Stimulated activated CD8-positive, alpha-beta memory T cell treated with anti-CD3 and anti-CD28 coated beads, Interleukin-12 subunit alpha, Interleukin-12 subunit beta, amount 100 ng/mL, for 24 hours (primary cell): ENCODE data around the gene GBP7.

Experiments used
- DNase-seq: peaks from one replicate; pipeline ENCODE4 v3.0.0-alpha.2; 2020; ENCODE audit errors: extremely low read depth

GBP7 gene

DNA sequence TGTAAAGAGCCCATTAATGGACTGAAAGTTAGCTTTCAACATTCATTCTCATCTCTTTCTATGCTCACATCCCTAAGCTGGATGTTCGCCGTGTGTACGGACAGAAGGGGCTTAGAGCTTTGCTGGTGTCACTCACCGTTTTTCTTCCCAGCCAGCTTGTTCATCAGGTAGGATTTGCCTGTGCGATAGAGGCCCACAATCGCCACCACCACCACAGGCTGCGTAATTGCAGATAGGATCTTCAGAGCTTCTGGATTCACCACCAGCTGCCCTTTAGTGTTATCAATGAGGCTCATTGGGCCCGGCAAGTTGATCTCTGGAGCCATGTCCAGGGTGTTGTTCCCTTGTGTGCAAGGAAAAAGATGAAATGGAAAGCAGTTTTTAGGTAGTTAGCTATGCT lies 54.2 kb downstream of the GBP7 start:
- no peak for DNase-seq

DNA sequence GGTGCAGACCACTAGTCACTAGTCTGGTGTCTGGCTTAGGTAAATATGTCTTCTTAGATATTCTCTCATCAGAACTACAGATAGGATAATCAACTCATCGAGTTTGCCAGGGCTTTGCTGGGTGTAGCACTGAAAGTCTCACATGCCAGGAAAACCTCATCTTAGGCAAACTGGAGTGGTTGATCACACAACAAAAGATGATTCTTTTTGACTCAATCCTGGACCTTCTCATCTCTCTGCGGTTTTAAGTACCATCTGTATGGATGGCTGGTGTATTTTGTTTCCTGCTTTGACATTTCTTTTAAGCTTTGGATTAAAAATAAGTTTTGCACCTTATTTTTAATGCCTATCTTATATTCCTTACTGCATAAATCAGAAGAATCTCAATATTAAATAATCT lies 61.1 kb downstream of the GBP7 start:
- DNase-seq, result no peak

DNA sequence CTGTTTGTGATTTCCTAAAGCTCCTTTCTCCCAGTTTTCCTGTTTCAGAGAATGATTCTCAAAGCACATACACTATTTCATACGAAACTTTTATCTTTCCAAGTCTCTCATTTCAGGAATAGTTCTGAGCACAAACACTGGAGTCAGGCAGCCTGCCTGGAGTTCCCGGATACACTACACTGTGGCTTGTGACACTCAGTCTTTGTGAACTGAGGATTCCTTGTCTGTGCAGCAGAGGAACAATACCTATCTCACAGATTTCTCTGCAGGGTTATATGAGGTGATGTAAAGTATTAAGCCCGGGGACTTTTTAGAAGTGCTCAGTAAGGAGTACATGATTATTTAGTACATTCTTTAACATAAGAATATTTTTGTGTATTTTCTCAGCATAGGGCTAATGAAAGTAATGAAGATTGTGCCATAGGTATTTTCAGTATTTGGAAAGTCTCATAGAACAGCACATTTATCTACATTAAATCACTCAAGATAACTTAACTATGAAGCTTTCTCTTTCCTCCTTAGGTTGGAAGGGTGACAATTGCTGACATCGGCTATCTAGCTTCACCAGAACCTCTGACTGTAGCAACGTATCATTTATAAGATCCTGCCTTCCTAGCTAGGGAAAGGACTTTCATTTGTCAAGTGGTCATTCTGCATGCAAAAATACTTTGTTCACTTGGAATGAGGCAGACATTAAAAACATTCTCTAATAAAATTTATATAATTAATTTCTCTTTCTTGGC lies 62.8 kb downstream of the GBP7 start:
- DNase-seq, result no peak

DNA sequence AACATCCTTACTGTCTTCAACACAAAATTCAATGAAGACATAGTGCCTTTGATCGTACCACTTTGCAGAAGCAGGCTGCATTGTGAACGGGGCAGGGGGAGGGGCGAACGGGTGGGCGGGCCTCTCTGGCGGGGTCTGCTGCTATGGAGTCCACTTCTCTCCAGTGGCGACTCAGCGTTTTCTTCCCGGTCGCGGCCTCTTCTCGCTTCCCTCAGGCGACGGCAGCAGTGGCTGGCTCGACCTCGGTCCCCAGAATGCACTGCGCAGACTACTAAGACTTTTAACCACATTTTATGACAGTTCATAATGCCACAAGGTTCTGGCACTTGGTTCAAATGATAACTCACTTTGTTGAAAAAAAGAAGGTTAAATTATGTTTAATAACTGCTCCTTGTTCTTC lies 71.1 kb downstream of the GBP7 start:
- no peak for DNase-seq

DNA sequence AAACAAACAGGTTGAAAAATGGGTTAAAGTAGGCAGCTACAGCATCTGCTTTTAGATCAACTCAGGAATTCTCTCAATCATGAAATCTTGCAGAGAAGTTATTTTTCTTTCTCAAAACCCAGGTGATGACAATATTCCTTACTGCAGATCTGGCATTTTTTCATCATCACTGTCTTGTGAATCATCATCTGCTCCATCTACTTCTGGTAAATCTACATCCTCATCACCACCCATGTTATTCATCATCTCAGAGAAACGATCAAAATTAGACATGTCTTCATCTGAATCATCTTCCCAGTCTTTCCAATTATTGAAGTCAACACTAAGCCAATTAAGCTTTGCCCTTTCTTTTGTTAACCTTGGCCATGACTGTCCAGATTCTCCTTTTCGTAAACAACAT lies 71.7 kb downstream of the GBP7 start:
- DNase-seq, result no peak

DNA sequence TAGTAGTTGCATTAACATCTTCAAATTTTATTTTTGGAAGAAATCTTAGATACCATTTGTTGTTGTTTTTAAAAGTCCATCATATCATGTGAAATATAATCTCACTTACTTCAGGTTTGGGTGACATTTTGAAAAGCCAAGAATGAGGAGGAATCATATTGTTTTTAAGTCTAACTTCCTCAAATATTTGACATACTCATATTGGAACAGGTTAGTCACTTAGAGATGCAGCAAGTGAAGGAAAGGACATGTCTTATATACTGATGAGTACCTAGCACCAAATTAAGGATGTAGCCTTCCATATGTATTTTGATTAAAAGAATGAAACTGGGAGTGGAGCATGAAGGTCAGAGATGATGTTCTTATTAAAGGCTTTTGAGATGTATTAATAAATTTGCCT lies 73.8 kb downstream of the GBP7 start:
- DNase-seq, result no peak

DNA sequence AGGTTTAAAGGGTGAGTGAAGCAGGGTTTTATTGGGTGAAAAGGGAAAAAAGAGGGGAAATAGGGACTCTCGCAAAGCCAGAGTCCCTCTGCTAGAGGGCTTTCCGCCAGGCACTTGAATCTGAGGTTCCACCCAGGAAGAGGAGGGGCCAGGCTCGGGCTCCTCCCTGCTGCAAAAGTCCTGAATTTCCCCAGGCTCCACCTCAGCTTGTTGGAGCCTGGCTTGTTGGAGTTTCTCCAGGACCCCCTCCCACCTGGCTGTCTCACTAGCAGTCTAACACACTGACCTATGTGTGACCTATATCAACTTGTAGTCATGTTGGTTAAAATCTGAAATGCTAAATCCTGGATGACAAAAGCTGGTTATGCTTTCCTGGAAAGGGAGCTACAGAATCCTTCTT lies 75.4 kb downstream of the GBP7 start:
- no peak for DNase-seq

DNA sequence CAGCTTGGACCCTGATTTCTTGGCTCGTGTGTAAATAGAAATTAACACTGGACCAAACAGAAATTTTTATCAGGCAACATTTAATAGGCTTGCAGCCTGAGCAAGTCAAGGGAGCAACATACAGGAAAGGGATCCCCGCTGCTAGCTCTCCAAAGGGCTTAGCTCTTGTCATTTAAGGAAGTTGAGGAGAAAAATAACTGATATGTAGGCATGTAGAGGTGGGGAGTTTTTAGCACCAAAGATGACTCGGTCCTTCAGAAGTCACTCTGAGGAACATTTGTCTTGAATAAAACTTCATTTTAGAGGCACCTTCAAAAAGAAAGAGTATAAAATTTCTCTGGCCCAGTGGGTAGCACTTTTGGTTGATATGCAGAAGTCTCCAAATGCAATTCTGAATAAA lies 76.9 kb downstream of the GBP7 start:
- DNase-seq, result no peak

DNA sequence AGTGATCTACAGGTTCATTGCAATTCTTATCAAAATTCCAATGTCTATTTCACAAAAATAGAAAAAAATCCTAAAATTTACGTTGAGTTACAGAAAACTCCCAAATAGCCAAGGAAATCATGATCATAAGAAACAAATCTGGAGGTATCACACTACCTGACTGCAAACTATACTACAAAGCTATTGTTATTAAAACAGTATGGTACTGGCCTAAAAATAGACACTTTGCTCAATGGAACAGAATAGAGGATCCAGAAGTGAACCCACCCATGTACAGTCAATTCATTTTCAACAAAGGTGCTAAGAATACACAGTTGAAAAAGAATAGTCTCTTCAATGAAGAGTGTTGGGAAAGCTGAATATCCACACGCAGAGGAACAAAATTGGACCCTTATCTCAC lies 80.1 kb downstream of the GBP7 start:
- no peak for DNase-seq

DNA sequence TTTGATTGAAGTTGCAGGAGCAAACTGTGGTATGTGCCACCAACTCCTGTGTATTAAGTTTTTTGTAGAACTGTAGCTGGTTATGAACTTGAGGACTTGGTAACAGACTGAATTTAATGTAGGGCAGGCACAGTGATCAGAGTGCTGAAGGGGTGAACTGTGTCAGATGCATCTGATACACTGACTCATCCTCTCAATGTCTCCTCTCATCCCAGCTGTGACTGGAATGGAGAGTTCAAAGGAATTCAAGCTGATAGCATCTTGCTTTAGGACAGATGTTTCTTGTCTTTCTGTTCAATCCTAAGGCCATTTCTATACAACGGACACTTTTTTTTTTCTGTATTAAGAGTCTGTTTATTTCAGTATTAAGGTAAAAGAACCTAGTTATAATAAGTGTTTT lies 85.8 kb downstream of the GBP7 start:
- no peak for DNase-seq

DNA sequence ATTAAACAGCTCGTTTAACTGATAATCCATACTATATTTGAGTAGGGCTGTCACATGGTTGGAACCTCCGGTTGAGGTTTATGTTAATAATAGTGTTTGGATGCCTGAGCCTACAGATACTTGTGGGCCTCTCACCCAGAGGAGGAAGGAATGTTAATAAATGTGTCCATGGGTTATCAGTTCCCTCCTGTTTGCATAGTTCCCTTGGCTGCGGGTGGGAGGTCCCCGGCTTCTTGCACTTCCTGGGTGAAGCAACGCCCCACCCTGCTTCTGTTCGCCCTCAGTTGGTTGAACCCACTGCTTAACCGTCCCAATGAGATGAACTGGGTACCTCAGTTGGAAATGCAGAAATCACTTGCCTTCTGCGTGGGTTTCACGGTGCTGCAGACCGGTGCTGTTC lies 87.2 kb downstream of the GBP7 start:
- no peak for DNase-seq

DNA sequence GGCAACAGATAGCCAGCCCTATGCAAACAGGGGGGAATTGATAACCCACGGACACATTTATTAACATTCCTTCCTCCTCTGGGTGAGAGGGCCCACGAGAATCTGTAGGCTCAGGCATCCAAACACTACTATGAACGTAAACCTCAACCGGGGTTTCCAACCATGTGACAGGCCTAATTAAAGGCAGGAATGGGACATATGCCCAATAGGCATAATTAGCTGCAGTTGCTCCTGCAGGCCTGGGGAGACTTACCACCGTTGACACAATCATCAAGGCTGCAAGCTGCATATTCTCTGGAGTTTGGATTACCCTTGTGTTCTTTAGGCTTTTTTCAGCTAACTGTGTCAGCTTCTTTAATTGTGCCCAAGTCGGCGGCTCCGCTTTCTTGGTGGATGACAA lies 88.6 kb downstream of the GBP7 start:
- DNase-seq, result no peak

DNA sequence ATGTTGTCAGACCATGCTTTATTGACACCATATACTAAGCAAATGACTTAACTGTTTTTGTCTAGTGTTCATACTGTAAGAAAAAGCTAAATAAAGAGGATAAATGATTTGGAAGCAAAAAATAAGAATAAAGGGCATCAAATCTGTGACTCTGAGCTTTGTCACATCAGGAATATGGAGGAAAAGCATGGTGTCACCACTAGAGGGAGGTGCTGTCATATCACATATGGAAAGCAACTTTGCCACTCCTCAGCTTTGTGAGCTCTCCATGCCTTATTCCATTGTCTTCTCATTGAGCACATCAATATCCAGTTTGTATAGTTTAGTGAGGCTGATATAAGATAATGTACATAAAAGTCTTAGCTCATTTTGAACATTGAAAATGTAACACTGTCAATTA lies 90.0 kb downstream of the GBP7 start:
- DNase-seq, result no peak
